Skeletal muscle tissue (tissue), 4 donors: ENCODE data around the gene BRAF. TPM values are rescaled to one million over a fixed set of nuclear protein-coding genes. Genes with fewer than 3 reads are reported as not detected.
"Not testable (repeated sequence)": the region's sequence is repeated elsewhere in the genome, so short reads cannot be mapped to it uniquely, and the experiment has no call there.

Experiments used
- H3K27ac ChIP-seq: one replicate; pipeline ENCODE4 v1.7.0; 2013; ENCODE audit warnings: mild to moderate bottlenecking, low read depth, low read length, inconsistent platforms
- H3K27me3 ChIP-seq, 3 donors: one replicate each; pipeline ENCODE4 v1.7.0; 2013; ENCODE audit warnings: low read length in 3 of 3; ENCODE audit not compliant: control insufficient read depth in 3 of 3, insufficient read depth in 3 of 3
- H3K36me3 ChIP-seq, 3 donors: one replicate each; pipeline ENCODE4 v1.7.0; 2013; ENCODE audit warnings: low read length in 3 of 3; ENCODE audit not compliant: control insufficient read depth in 3 of 3, insufficient read depth in 3 of 3
- H3K4me1 ChIP-seq, 3 donors: one replicate each; pipeline ENCODE4 v1.7.0; 2013; ENCODE audit warnings: low read length in 3 of 3, mild to moderate bottlenecking in 3 of 3; ENCODE audit not compliant: control insufficient read depth in 3 of 3, insufficient read depth in 3 of 3
- H3K4me3 ChIP-seq, 3 donors: one replicate each; pipeline ENCODE4 v1.7.0; 2013; ENCODE audit warnings: low read length in 3 of 3
- H3K9ac ChIP-seq, 3 donors: one replicate each; pipeline ENCODE4 v1.7.0; 2013; ENCODE audit warnings: low read length in 3 of 3, mild to moderate bottlenecking in 3 of 3, moderate library complexity in 2 of 3, low read depth in 1 of 3
- H3K9me3 ChIP-seq, 3 donors: one replicate each; pipeline ENCODE4 v1.7.0; 2013; ENCODE audit warnings: low read length in 3 of 3; ENCODE audit not compliant: control insufficient read depth in 3 of 3
- total RNA-seq: library from RNA; depleted of rRNA; stranded (reverse); fragments of >200 nt; gene quantifications from one replicate; pipeline ENCODE4 v1.2.3, GENCODE V29; 2014
- donor health status: Osteomylitis.

The BRAF gene
- total RNA-seq, 1 donor from 2014 or later: 38.6 TPM

DNA sequence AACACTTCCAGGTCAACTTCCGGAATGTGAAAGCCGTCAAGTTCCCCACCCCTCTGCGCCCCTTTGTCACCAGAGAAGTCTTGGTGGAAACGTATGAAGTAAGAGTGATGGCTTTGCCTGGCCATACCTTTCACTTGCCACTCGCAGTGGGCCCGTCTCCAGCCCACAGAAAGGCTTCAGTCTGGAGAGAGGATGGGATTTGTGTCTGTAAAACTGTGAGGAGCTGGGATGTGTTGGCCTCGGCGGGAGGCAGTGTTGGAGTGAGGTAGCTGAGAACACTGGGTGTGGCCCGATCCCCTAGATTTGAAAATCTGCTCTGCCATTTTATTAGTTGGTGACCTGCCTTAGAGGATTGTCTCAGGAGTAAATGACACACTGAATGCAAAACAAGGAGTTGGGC lies 245.5 kb downstream of the BRAF start:
- H3K36me3 ChIP-seq: peaks cover 13 to 33% (median 25%) of the 10 kb centered on the region in 3 donors
- no peak overlapping the region for H3K4me3 ChIP-seq
- H3K9me3 ChIP-seq: no peaks in the 10 kb centered on the region
- H3K27me3 ChIP-seq: no peaks in the 10 kb centered on the region
- H3K27ac ChIP-seq: no peak overlapping the region
- H3K4me1 ChIP-seq: peaks cover 7 to 17% (median 11%) of the 10 kb centered on the region in 3 donors
- no peak overlapping the region for H3K9ac ChIP-seq

GRCh38 chr7:140678816-140679130 lies 246.0 kb downstream of the BRAF start:
- H3K4me1 ChIP-seq: peaks cover 11 to 21% (median 15%) of the 10 kb centered on the region in 3 donors
- no peak overlapping the region for H3K9ac ChIP-seq
- H3K27ac ChIP-seq: no peak overlapping the region
- no peaks in the 10 kb centered on the region for H3K27me3 ChIP-seq
- peaks cover 12 to 33% (median 23%) of the 10 kb centered on the region in 3 donors for H3K36me3 ChIP-seq
- no peaks in the 10 kb centered on the region for H3K9me3 ChIP-seq
- no peak overlapping the region for H3K4me3 ChIP-seq

GRCh38 chr7:140678081-140678815 lies 246.5 kb downstream of the BRAF start:
- Histone ChIP-seq H3K27me3 (no peaks in the 10 kb centered on the region), H3K36me3 (peaks cover 11 to 33% (median 23%) of the 10 kb centered on the region in 3 donors), H3K4me1 (peaks cover 17 to 26% (median 20%) of the 10 kb centered on the region in 3 donors), H3K9ac (no peak overlapping the region), H3K4me3 (no peak overlapping the region), H3K9me3 (no peaks in the 10 kb centered on the region), H3K27ac (no peak overlapping the region)

- Histone ChIP-seq H3K27ac (no peak overlapping the region), H3K4me3 (no peak overlapping the region), H3K9ac (no peak overlapping the region), H3K4me1 (peaks cover 19 to 28% (median 22%) of the 10 kb centered on the region in 3 donors), H3K27me3 (no peaks in the 10 kb centered on the region), H3K36me3 (peaks cover 11 to 33% (median 23%) of the 10 kb centered on the region in 3 donors), H3K9me3 (no peaks in the 10 kb centered on the region)
Measured at GRCh38 chr7:140677496-140677895, 247.2 kb downstream of the BRAF start.

- not testable (repeated sequence) for H3K9me3 ChIP-seq, H3K9ac ChIP-seq, H3K4me3 ChIP-seq, H3K27me3 ChIP-seq, H3K27ac ChIP-seq
- H3K36me3 ChIP-seq: peaks cover 11 to 30% (median 19%) of the 10 kb centered on the region in 3 donors
- H3K4me1 ChIP-seq: peaks cover 19 to 33% (median 22%) of the 10 kb centered on the region in 3 donors
Measured at GRCh38 chr7:140676956-140677355, 247.8 kb downstream of the BRAF start.

- Histone ChIP-seq H3K36me3 (peaks cover 8 to 24% (median 14%) of the 10 kb centered on the region in 3 donors), H3K4me1 (peaks cover 19 to 33% (median 22%) of the 10 kb centered on the region in 3 donors), H3K27ac (no peak overlapping the region), H3K4me3 (no peak overlapping the region), H3K27me3 (no peaks in the 10 kb centered on the region), H3K9ac (no peak overlapping the region), H3K9me3 (no peaks in the 10 kb centered on the region)
Measured at GRCh38 chr7:140676306-140676705, 248.4 kb downstream of the BRAF start.

DNA sequence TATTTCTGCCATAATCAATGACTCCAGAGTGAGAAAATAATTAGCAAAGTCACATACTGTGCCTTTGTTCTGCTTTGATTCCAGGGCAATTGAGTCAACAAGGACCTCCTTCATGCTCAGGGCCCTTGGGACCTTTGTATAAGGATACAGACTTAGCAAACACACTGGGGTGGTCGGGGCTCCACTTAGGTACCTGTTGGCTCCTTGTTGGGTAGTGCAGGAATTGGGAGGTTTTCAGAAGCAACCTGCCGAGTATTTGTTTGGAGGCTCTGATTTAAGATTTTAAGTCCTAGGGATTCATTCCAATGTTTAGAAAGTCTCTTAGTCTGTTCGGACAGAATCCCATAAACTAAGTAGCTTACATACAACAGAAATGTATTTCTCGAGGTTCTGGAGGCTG lies 249.0 kb downstream of the BRAF start:
- H3K9me3 ChIP-seq: no peaks in the 10 kb centered on the region
- peaks cover 19 to 33% (median 22%) of the 10 kb centered on the region in 3 donors for H3K4me1 ChIP-seq
- H3K4me3 ChIP-seq: no peak overlapping the region
- H3K36me3 ChIP-seq: peaks cover 5 to 20% (median 10%) of the 10 kb centered on the region in 3 donors
- no peaks in the 10 kb centered on the region for H3K27me3 ChIP-seq
- peak overlapping the region; percentile 2 for H3K27ac ChIP-seq
- no peak overlapping the region for H3K9ac ChIP-seq

DNA sequence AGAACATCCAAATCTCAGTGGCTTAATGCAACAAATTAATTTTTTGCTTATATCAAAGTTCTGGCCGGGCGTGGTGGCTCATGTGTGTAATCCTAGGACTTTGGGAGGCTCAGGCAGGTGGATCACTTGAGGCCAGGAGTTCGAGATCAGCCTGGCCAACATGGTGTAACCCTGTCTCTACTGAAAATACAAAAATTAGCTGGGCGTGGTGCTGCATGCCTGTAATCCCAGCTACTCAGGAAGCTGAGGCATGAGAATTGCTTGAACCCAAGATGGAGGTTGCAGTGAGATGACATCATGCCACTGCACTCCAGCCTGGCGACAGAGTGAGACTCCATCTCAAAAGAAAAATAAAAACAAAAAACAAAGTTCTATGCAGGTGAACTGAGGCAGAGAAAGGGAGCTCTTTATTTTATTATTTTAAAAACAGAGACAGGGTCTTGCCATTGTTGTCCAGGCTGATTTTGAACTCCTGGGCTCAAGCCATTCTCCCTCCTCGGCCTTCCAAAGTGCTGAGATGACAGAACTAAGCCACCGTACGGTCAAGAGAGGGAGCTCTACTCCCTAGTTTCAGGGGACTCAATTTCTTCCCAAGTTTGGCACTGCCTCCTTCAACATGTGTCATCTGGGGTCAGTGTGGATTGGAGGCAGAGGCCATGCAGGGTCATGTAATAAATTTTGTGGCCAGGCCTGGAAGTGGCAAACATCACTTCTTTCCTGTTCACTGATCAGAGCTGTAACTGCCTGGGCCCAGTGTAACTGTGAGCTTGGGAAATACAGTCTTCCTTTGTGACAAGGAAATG lies 249.6 kb downstream of the BRAF start:
- peaks cover 19 to 33% (median 22%) of the 10 kb centered on the region in 3 donors for H3K4me1 ChIP-seq
- H3K27me3 ChIP-seq: no peaks in the 10 kb centered on the region
- peak overlapping the region; percentile 2 for H3K27ac ChIP-seq
- H3K4me3 ChIP-seq: no peak overlapping the region
- H3K9ac ChIP-seq: no peak overlapping the region
- peaks cover 2 to 15% (median 9%) of the 10 kb centered on the region in 3 donors for H3K36me3 ChIP-seq
- no peaks in the 10 kb centered on the region for H3K9me3 ChIP-seq

GRCh38 chr7:140674356-140674800 lies 250.4 kb downstream of the BRAF start:
- peaks cover 19 to 33% (median 22%) of the 10 kb centered on the region in 3 donors for H3K4me1 ChIP-seq
- peak overlapping the region in 1 of 3 donors; percentile 85 for H3K9ac ChIP-seq
- H3K9me3 ChIP-seq: no peaks in the 10 kb centered on the region
- peak overlapping the region in 1 of 3 donors; percentile 67 for H3K4me3 ChIP-seq
- H3K36me3 ChIP-seq: peaks cover 2 to 11% (median 8%) of the 10 kb centered on the region in 3 donors
- no peaks in the 10 kb centered on the region for H3K27me3 ChIP-seq
- peak overlapping the region; percentile 25 for H3K27ac ChIP-seq

DNA sequence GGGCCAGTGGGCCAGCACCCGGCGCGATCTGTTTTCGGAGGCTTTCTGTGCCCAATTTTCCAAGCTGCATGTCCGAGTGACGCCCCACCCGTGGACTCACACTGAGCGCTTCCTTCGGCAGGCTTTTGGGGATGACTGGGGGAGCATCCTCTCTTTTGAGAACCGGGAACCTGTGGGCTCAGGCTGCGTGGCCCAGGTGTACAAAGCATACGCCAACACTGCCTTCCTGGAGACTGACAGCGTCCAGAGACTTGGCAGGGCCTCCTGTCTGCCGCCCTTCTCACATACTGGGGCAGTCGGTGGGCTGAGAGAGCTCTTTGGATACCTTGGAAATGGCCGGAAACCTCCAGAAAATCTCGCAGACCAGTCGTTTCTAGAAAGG lies 251.0 kb downstream of the BRAF start:
- Histone ChIP-seq H3K4me1 (peaks cover 19 to 33% (median 22%) of the 10 kb centered on the region in 3 donors), H3K27me3 (no peaks in the 10 kb centered on the region), H3K27ac (peak overlapping the region; percentile 25), H3K9ac (peak overlapping the region in 2 of 3 donors; percentile 77 to 85), H3K36me3 (peaks cover 2 to 5% (median 5%) of the 10 kb centered on the region in 3 donors), H3K4me3 (peak overlapping the region; percentile 67 to 83 (median 83)), H3K9me3 (no peaks in the 10 kb centered on the region)
